Measurements from ENCODE around the gene NAV2. TPM values are rescaled to one million over a fixed set of nuclear protein-coding genes. Genes with fewer than 3 reads are reported as not detected.

The NAV2 gene
- total RNA-seq, 1 experiment from 2014 or later: 2.1 TPM

DNA sequence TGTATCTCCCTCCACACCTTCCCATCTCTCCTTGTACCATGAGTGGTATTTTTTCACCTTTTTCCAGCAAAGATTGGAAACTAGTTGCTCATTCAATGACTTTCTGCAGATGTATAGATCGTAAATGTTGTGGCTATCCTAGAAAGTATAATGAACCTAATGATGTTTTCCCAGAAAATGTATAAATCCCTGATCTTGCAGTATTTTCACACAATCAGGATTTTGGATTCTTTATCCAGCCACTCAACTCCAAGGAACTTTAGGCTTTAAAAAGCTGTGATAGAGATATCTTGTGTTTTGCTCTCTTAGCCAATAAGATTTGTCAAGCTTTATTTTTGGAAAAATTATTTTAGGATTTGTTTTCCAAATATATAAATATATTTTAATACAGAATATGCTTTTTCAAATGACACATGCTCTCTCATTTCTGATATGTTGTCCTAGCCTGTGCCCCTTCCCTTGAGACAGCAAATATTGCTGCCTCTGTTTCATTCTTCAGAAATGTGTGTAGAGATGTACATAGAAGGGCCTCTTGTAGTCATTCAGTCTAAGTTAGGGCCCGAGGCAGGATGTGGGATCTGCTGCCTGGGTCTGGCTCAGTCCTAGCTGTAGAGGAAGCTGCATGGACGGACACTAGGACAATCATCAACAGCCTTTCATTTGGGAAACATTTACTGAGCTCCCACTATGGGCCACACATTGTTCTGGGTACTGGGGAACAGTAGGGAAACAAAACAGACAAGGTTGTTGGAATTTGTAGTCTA lies 62.4 kb downstream of the NAV2 start:
- ChIA-PET CTCF (no interaction called here), POLR2A (no interaction called here), RAD21 (ENCODE audit: low non-redundant PET in 1 of 2, low total read pairs in 2 of 2, uncharacterized antibody in 2 of 2, unreplicated experiment in 2 of 2) (no interaction called here)
- Histone ChIP-seq H2AFZ (ENCODE audit: low read depth, low read length, poor library complexity, severe bottlenecking) (no peak overlapping the region), H3K4me1 (ENCODE audit: control insufficient read depth in 1 of 2, insufficient read depth in 2 of 2, low read length in 2 of 2) (peaks cover 0 to 3% of the 10 kb centered on the region in 2 experiments; a peak in 1 of 4 replicates), H3K27me3 (ENCODE audit: insufficient read depth, low read length) (peaks cover under 1% of the 10 kb centered on the region; the same call in 1 of the 2 replicates), H3K36me3 (ENCODE audit: control insufficient read depth in 1 of 2, insufficient read depth in 2 of 2, low read length in 2 of 2) (no peaks in the 10 kb centered on the region), H3K79me2 (ENCODE audit: insufficient read depth, low read length) (no peaks in the 10 kb centered on the region), H3K27ac (ENCODE audit: low read depth, low read length) (no peak overlapping the region), H3K9me3 (ENCODE audit: control insufficient read depth in 1 of 2, insufficient read depth in 1 of 2, low read depth in 1 of 2, low read length in 2 of 2) (no peaks in the 10 kb centered on the region), H4K20me1 (ENCODE audit: insufficient read depth) (no peaks in the 10 kb centered on the region), H3K4me2 (ENCODE audit: low read length) (no peak overlapping the region), H3K4me3 (replicated peaks in 1 of 2; ENCODE audit: low read depth in 1 of 2, low read length in 2 of 2) (no peak overlapping the region), H3K9me2 (ENCODE audit: insufficient read depth) (no peaks in the 10 kb centered on the region), H3K9ac (ENCODE audit: low read length) (no peak overlapping the region)
- intact Hi-C loops (cut with micrococcal nuclease): no loop called here
- TF ChIP-seq ZNF274 (IDR thresholded peaks at IDR 0.05; ENCODE audit: low read depth, low read length) (no peak), YY1 (IDR thresholded peaks at IDR 0.05; ENCODE audit: extremely low read depth, insufficient replicate concordance, low read depth, low read length) (no peak), ZFX (IDR thresholded peaks at IDR 0.05) (no peak), CEBPB (IDR thresholded peaks at IDR 0.05; ENCODE audit: low read depth) (no peak)
- ATAC-seq (no peak), DNase-seq (ENCODE audit: low read depth, low spot score) (no peak)
- BruUV-seq (replicated peaks): no TSS peak

GRCh38 chr11:19775622-19776021 lies 63.0 kb downstream of the NAV2 start:
- Histone ChIP-seq H3K4me1 (ENCODE audit: control insufficient read depth in 1 of 2, insufficient read depth in 2 of 2, low read length in 2 of 2) (no peaks in the 10 kb centered on the region), H3K79me2 (ENCODE audit: insufficient read depth, low read length) (no peaks in the 10 kb centered on the region), H3K27ac (ENCODE audit: low read depth, low read length) (no peak overlapping the region), H3K4me3 (replicated peaks in 1 of 2; ENCODE audit: low read depth in 1 of 2, low read length in 2 of 2) (no peak overlapping the region), H4K20me1 (ENCODE audit: insufficient read depth) (no peaks in the 10 kb centered on the region), H3K4me2 (ENCODE audit: low read length) (no peak overlapping the region), H3K36me3 (ENCODE audit: control insufficient read depth in 1 of 2, insufficient read depth in 2 of 2, low read length in 2 of 2) (no peaks in the 10 kb centered on the region), H3K9ac (ENCODE audit: low read length) (no peak overlapping the region), H3K27me3 (ENCODE audit: insufficient read depth, low read length) (no peaks in the 10 kb centered on the region; the same call in 1 of the 2 replicates), H3K9me3 (ENCODE audit: control insufficient read depth in 1 of 2, insufficient read depth in 1 of 2, low read depth in 1 of 2, low read length in 2 of 2) (no peaks in the 10 kb centered on the region), H2AFZ (ENCODE audit: low read depth, low read length, poor library complexity, severe bottlenecking) (no peak overlapping the region), H3K9me2 (ENCODE audit: insufficient read depth) (no peaks in the 10 kb centered on the region)
- no peak for DNase-seq (ENCODE audit: low read depth, low spot score)
- no peak for ATAC-seq
- ChIA-PET POLR2A (no interaction called here), CTCF (no interaction called here), RAD21 (ENCODE audit: low non-redundant PET in 1 of 2, low total read pairs in 2 of 2, uncharacterized antibody in 2 of 2, unreplicated experiment in 2 of 2) (no interaction called here)
- intact Hi-C loops (cut with micrococcal nuclease): no loop called here
- TF ChIP-seq ZNF274 (IDR thresholded peaks at IDR 0.05; ENCODE audit: low read depth, low read length): no peak
- no peak for TF ChIP-seq RAD21 (IDR thresholded peaks at IDR 0.05; ENCODE audit: low read depth)
- TF ChIP-seq, protein P1, sequence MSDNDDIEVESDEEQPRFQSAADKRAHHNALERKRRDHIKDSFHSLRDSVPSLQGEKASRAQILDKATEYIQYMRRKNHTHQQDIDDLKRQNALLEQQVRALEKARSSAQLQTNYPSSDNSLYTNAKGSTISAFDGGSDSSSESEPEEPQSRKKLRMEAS (IDR thresholded peaks at IDR 0.05): no peak
- no peak for TF ChIP-seq YY1 (IDR thresholded peaks at IDR 0.05; ENCODE audit: extremely low read depth, insufficient replicate concordance, low read depth, low read length)
- no peak for TF ChIP-seq JUND (IDR thresholded peaks at IDR 0.05)
- no peak for TF ChIP-seq ELF1 (IDR thresholded peaks at IDR 0.05; ENCODE audit: borderline replicate concordance, low read depth)
- no TSS peak for BruUV-seq (replicated peaks)

Data from HCT116 (cell line).